H1 (cell line): ENCODE results near the gene PPP1R12A. TPM values are rescaled to one million over a fixed set of nuclear protein-coding genes. Genes with fewer than 3 reads are reported as not detected.

ENCODE experiments used
- CREB1 ChIP-seq: IDR thresholded peaks from 2 replicates; pipeline ENCODE4 v1.6.1; 2012; ENCODE audit warnings: inconsistent platforms
- EGR1 ChIP-seq: IDR thresholded peaks from 2 replicates; pipeline ENCODE4 v1.6.1; 2011; ENCODE audit warnings: low read depth, low read length, borderline replicate concordance
- TEAD4 ChIP-seq: IDR thresholded peaks from 2 replicates; pipeline ENCODE4 v1.6.1; 2012; ENCODE audit warnings: low read depth, low read length, inconsistent platforms, mixed read lengths
- polyA plus RNA-seq, 7 experiments: library from polyadenylated mRNA; depleted of rRNA in 3 of 7; stranded (reverse) in 5 of 7; unstranded in 2 of 7; fragments of >200 nt in 5 of 7; fragments of 200-250 nt in 2 of 7; gene quantifications; 1 replicate in 5 of 7; 2 replicates in 1 of 7; 4 replicates in 1 of 7; pipeline versions ENCODE4 v1.2.1 to v1.2.3, GENCODE V29; 2011 to 2013; ENCODE audit warnings: missing spikeins in 2 of 7, mixed read lengths in 2 of 7
- small RNA-seq: library from polyadenylated mRNA; stranded (forward); fragments of <200 nt; extraction: miRNeasy Mini kit (QIAGEN cat#:217004); gene quantifications from one replicate; pipeline ENCODE3, GENCODE V24; 2013; ENCODE audit not compliant: insufficient read depth
- total RNA-seq: library from RNA; stranded (reverse); fragmentation: NEBNext Ultra II Directional; extraction: Animal tissue kit (Norgen Biotek cat#: 25700); gene quantifications from 2 replicates; pipeline ENCODE4 v1.2.1, GENCODE V29; 2021

The PPP1R12A gene
- total and polyA plus RNA-seq, 2 of the 8 experiments (the other 6 are each of a cell fraction or from before 2014, with no cell fraction given) = 14.7 to 81.5 TPM

GRCh38 chr12:79725987-79726386 lies 208.9 kb downstream of the PPP1R12A start (continued):
- TF ChIP-seq TEAD4 = no peak
- no peak for TF ChIP-seq CREB1
- TF ChIP-seq EGR1 = no peak

Small RNAs within 50 kb of the gene (small RNA-seq; reads per million reads assigned to genes)
- gene RNA5SP363 = not detected

Other genes with a start within 250 kb of the PPP1R12A start
- gene PAWR, start 244.1 kb downstream of the PPP1R12A start, total RNA-seq = 327 and 338 TPM in 2 replicates
- gene PAWR, start 244.1 kb downstream of the PPP1R12A start, polyA plus RNA-seq (2011; rRNA removed) = 25.5 and 28.3 TPM in 2 replicates
- gene OTOGL, start 164.4 kb upstream of the PPP1R12A start, total RNA-seq = 0.17 and 0.31 TPM in 2 replicates
- gene OTOGL, start 164.4 kb upstream of the PPP1R12A start, polyA plus RNA-seq (2011; rRNA removed) = 0.11 and 0.12 TPM in 2 replicates